Heart left ventricle (tissue), 13 donors: ENCODE measurements around the gene PCIF1.

Experiments used
- CTCF ChIP-seq, 12 donors: fragments of 200-600 bp; sonication (generic) in 4 of 12; IDR thresholded peaks; one replicate each; pipeline versions ENCODE4 v1.5.0 to v1.8.0; 2018 to 2022; ENCODE audit warnings: antibody characterized with exemption in 12 of 12, mild to moderate bottlenecking in 5 of 12
- POLR2A ChIP-seq, 2 donors: fragments of 450-650 bp; IDR thresholded peaks; one replicate each; pipeline ENCODE4 v1.6.1; 2017; ENCODE audit warnings: antibody characterized with exemption in 2 of 2, mild to moderate bottlenecking in 2 of 2, moderate library complexity in 2 of 2
- donor health status: ischemic (EF 13 %, LVEDD 7.1; RV severe dilation, severe dysfunction).
- donor health status: DM: no; HTN: yes; CAD: no.
- donor health status: DM: no; HTN: no; CAD: no.
- donor health status: ischemic (EF 25% LVEDD 6.9; RV normal size, moderate dysfunction).
- donor health status: ischemic (EF 25% LVEDD 5.7; RV mildly dilated, moderate dysfunction).
- donor health status: ischemic (EF 35%, LVEDD 5.7; RV mildly dilated, moderate dysfunction).
- donor health status: nonischemic (EF 11% LVEDD 7.7; RV severe dilation, severe dysfunction).
- donor health status: DM: yes; HTN: yes; CAD: no.
- donor health status: PGD.
- donor health status: ischemic (EF 29% LVEDD 5.4; RV normal size, mild dysfunction).
- donor health status: nonischemic (EF 23%, LVEDD 6.1; RV moderate dilation, normal function).

- TF ChIP-seq CTCF (IDR thresholded peaks at IDR 0.05) = no peak
- TF ChIP-seq POLR2A (IDR thresholded peaks at IDR 0.05) = no peak
Observed at GRCh38 chr20:45948261-45948733, 13.8 kb downstream of the PCIF1 start.
